Keratinocyte (primary cell): ENCODE measurements around the gene TFDP2.

ENCODE experiments used
- EZH2 ChIP-seq: IDR thresholded peaks from one replicate; pipeline ENCODE4 v1.6.1; 2012; ENCODE audit warnings: inconsistent platforms, mild to moderate bottlenecking, low read length, moderate library complexity
- TF ChIP-seq, protein P1 (sequence below), 3 experiments: IDR thresholded peaks in 1 of 3; conservative IDR thresholded peaks in 1 of 3; optimal IDR thresholded peaks in 1 of 3; 2 replicates in 2 of 3; 3 replicates in 1 of 3; pipeline versions ENCODE3 to v1.5.1; 2011; ENCODE audit warnings: low read length in 3 of 3, mild to moderate bottlenecking in 3 of 3, moderate library complexity in 2 of 3, control low read depth in 1 of 3, inconsistent platforms in 1 of 3; ENCODE audit not compliant: insufficient read depth in 2 of 3; ENCODE audit errors: extremely low read depth in 1 of 3

GRCh38 chr3:141909408-141909807 lies 239.9 kb downstream of the TFDP2 start:
- TF ChIP-seq, protein P1, sequence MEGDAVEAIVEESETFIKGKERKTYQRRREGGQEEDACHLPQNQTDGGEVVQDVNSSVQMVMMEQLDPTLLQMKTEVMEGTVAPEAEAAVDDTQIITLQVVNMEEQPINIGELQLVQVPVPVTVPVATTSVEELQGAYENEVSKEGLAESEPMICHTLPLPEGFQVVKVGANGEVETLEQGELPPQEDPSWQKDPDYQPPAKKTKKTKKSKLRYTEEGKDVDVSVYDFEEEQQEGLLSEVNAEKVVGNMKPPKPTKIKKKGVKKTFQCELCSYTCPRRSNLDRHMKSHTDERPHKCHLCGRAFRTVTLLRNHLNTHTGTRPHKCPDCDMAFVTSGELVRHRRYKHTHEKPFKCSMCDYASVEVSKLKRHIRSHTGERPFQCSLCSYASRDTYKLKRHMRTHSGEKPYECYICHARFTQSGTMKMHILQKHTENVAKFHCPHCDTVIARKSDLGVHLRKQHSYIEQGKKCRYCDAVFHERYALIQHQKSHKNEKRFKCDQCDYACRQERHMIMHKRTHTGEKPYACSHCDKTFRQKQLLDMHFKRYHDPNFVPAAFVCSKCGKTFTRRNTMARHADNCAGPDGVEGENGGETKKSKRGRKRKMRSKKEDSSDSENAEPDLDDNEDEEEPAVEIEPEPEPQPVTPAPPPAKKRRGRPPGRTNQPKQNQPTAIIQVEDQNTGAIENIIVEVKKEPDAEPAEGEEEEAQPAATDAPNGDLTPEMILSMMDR (optimal IDR thresholded peaks at IDR 0.05 in 1 of 3, IDR thresholded peaks at IDR 0.05 in 1 of 3, conservative IDR thresholded peaks at IDR 0.05 in 1 of 3; ENCODE audit: extremely low read depth in 1 of 3, insufficient read depth in 2 of 3, low read length in 3 of 3), result no peak
- TF ChIP-seq EZH2, result no peak
